Right lobe of liver (tissue), 6 donors: ENCODE data around the gene SPRY4. TPM values are rescaled to one million over a fixed set of nuclear protein-coding genes. Genes with fewer than 3 reads are reported as not detected.

Source experiments
- ATAC-seq, 4 donors: fragments of 200-7000 bp; cut with Tn5 transposase; one replicate each; pipeline ENCODE4 v1.9.1; 2020; ENCODE audit warnings: mild to moderate bottlenecking in 4 of 4, moderate library complexity in 4 of 4
- DNase-seq, 3 donors: peaks; one replicate each; pipeline ENCODE4 v3.0.0-alpha.2; 2020
- H3K27ac ChIP-seq, 3 donors: fragments of 200-600 bp; one replicate each; pipeline ENCODE4 v1.8.0; 2022
- H3K27me3 ChIP-seq, 2 donors: fragments of 200-600 bp; one replicate each; pipeline ENCODE4 v1.8.0; 2022
- H3K36me3 ChIP-seq, 4 donors: fragments of 200-600 bp; sonication (generic) in 1 of 4; one replicate each; pipeline versions ENCODE4 v1.5.1 to v1.8.0; 2017 to 2022; ENCODE audit warnings: control low read depth in 1 of 4
- H3K4me1 ChIP-seq, 4 donors: fragments of 200-600 bp; sonication (generic) in 1 of 4; one replicate each; pipeline versions ENCODE4 v1.5.1 to v1.8.0; 2017 to 2022; ENCODE audit warnings: control low read depth in 1 of 4
- H3K4me3 ChIP-seq, 3 donors: fragments of 200-600 bp; one replicate each; pipeline ENCODE4 v1.8.0; 2022
- H3K9me3 ChIP-seq, 4 donors: fragments of 200-600 bp; sonication (generic) in 1 of 4; one replicate each; pipeline versions ENCODE4 v1.5.1 to v1.8.0; 2017 to 2022; ENCODE audit warnings: control low read depth in 1 of 4
- CTCF ChIP-seq, 4 donors: fragments of 200-600 bp in 3 of 4; fragments of 450-650 bp in 1 of 4; IDR thresholded peaks; one replicate each; pipeline versions ENCODE4 v1.5.1 to v1.8.0; 2016 to 2022; ENCODE audit warnings: antibody characterized with exemption in 4 of 4, mild to moderate bottlenecking in 2 of 4
- POLR2A ChIP-seq: fragments of 450-650 bp; IDR thresholded peaks from one replicate; pipeline ENCODE4 v1.6.1; 2017; ENCODE audit warnings: antibody characterized with exemption, mild to moderate bottlenecking
- WGBS: methylation state at CpG from one replicate; pipeline ENCODE4 v1.1.6; 2018; ENCODE audit warnings: low coverage, low lambda C conversion rate; ENCODE audit not compliant: insufficient coverage; ENCODE audit errors: missing lambda C conversion rate; 5-methylcytosine and 5-hydroxymethylcytosine counted together
- intact Hi-C, 2 donors: fragments of 100-400 bp; cut with DNase I; formaldehyde crosslinking; loops; one replicate each; pipeline versions ENCODE4 v1.11.2 to v1.14.1; 2022
- total RNA-seq, 6 experiments: library from RNA; depleted of rRNA in 2 of 6; stranded (reverse); fragments of >200 nt in 2 of 6; fragmentation: NEBNext Ultra II Directional in 3 of 6; extraction: Animal tissue kit (Norgen Biotek cat#: 25700) in 3 of 6; gene quantifications; one replicate each; pipeline versions ENCODE4 v1.1.0 to v1.2.4, GENCODE V29; 2016 to 2023
- donor health status: DM: no; HTN: yes; CAD: no.
- donor health status: DM: no; HTN: no; CAD: no.
- donor health status: DM: no; HTN: no; CAD: no.
- donor health status: DM: no; HTN: yes; CAD: no.
- donor health status: DM: no; HTN: yes; CAD: no.

SPRY4 gene
- total RNA-seq, 6 experiments from 2014 or later = 3.9 to 11.6 (median 7.3) TPM

GRCh38 chr5:142330026-142330425, 5.2 kb upstream of the SPRY4 start:
- WGBS = 61% methylated on average over 6 of the region's 6 CpGs
- Histone ChIP-seq H3K27ac (no peak overlapping the region), H3K4me3 (no peak overlapping the region), H3K4me1 (peaks cover 0 to 9% (median 0%) of the 10 kb centered on the region in 4 donors), H3K36me3 (no peaks in the 10 kb centered on the region), H3K9me3 (no peaks in the 10 kb centered on the region), H3K27me3 (no peaks in the 10 kb centered on the region)
- intact Hi-C loops = no loop called here
- ATAC-seq (no peak), DNase-seq (no peak)
- TF ChIP-seq CTCF (IDR thresholded peaks at IDR 0.05) (no peak), POLR2A (no peak)

- intact Hi-C loops = no loop called here
- DNase-seq = no peak
- Histone ChIP-seq H3K4me3 (no peak overlapping the region), H3K27me3 (no peaks in the 10 kb centered on the region), H3K9me3 (no peaks in the 10 kb centered on the region), H3K27ac (no peak overlapping the region), H3K36me3 (no peaks in the 10 kb centered on the region), H3K4me1 (peaks cover 0 to 27% (median 4%) of the 10 kb centered on the region in 4 donors)
- ATAC-seq = no peak
- 79% methylated on average over 6 of the region's 9 CpGs for WGBS
- TF ChIP-seq POLR2A (no peak), CTCF (IDR thresholded peaks at IDR 0.05) (no peak)
These were observed 2.5 kb upstream of the SPRY4 start for GRCh38 chr5:142327111-142327842.

- intact Hi-C loops = no loop called here
- 17% methylated on average over 1 of the region's 8 CpGs for WGBS
- TF ChIP-seq POLR2A = no peak
- TF ChIP-seq CTCF (IDR thresholded peaks at IDR 0.05) = no peak
- DNase-seq = no peak
- Histone ChIP-seq H3K4me3 (peak overlapping the region in 1 of 3 donors; percentile 97), H3K27me3 (no peaks in the 10 kb centered on the region), H3K27ac (peak overlapping the region; percentile 21 to 93 (median 88)), H3K36me3 (no peaks in the 10 kb centered on the region), H3K4me1 (peaks cover 0 to 29% (median 6%) of the 10 kb centered on the region in 4 donors), H3K9me3 (no peaks in the 10 kb centered on the region)
- no peak for ATAC-seq
These were observed 1.7 kb upstream of the SPRY4 start for GRCh38 chr5:142326480-142326938.

GRCh38 chr5:142325725-142326479, 1.1 kb upstream of the SPRY4 start:
- H3K4me1 ChIP-seq = peaks cover 0 to 34% (median 6%) of the 10 kb centered on the region in 4 donors

More at GRCh38 chr5:142325725-142326479, 1.1 kb upstream of the SPRY4 start:
- DNase-seq (peak in 1 of 3 donors; percentile 49), ATAC-seq (peak in 1 of 4 donors; percentile 44)
- intact Hi-C loops = no loop called here
- peak overlapping the region; percentile 63 to 97 (median 79) for H3K4me3 ChIP-seq
- H3K27ac ChIP-seq = peak overlapping the region; percentile 31 to 93 (median 88)
- TF ChIP-seq POLR2A (no peak), CTCF (IDR thresholded peaks at IDR 0.05) (no peak)
- no peaks in the 10 kb centered on the region for H3K9me3 ChIP-seq
- H3K36me3 ChIP-seq = no peaks in the 10 kb centered on the region
- WGBS = 26% methylated on average over 17 of the region's 44 CpGs
- no peaks in the 10 kb centered on the region for H3K27me3 ChIP-seq
